Right atrium auricular region (tissue), 2 donors: ENCODE results near the gene PDE11A. TPM values are rescaled to one million over a fixed set of nuclear protein-coding genes. Genes with fewer than 3 reads are reported as not detected.

ENCODE experiments used
- DNase-seq: peaks from one replicate; pipeline ENCODE4 v3.0.0-alpha.2; 2019; ENCODE audit warnings: low spot score
- H3K27ac ChIP-seq, 2 donors: fragments of 200-600 bp; sonication (generic); 1 replicate in 1 of 2; 2 replicates in 1 of 2; pipeline ENCODE4 v1.5.1; 2016 to 2019
- H3K27me3 ChIP-seq, 2 donors: fragments of 200-600 bp; sonication (generic); one replicate each; pipeline versions ENCODE4 v1.5.1 to v1.6.0; 2017 to 2019
- H3K36me3 ChIP-seq: fragments of 200-600 bp; sonication (generic); one replicate; pipeline ENCODE4 v1.5.1; 2016
- H3K4me1 ChIP-seq, 2 donors: fragments of 200-600 bp; sonication (generic); one replicate each; pipeline versions ENCODE4 v1.5.1 to v1.6.0; 2017 to 2019
- H3K4me3 ChIP-seq, 2 donors: fragments of 200-600 bp; sonication (generic); 1 replicate in 1 of 2; 2 replicates in 1 of 2; pipeline ENCODE4 v1.5.1; 2017 to 2019; ENCODE audit warnings: mild to moderate bottlenecking in 1 of 2, moderate library complexity in 1 of 2
- H3K9me3 ChIP-seq, 2 donors: fragments of 200-600 bp; sonication (generic); one replicate each; pipeline ENCODE4 v1.5.1; 2019
- total RNA-seq, 2 donors: library from RNA; depleted of rRNA; stranded (reverse); fragments of >200 nt; gene quantifications; one replicate each; pipeline ENCODE4 v1.1.0, GENCODE V29; 2016
- TF ChIP-seq, protein P1 (sequence below), 2 donors: fragments of 200-600 bp; sonication (generic); IDR thresholded peaks; one replicate each; pipeline ENCODE4 v1.5.1; 2019; ENCODE audit warnings: antibody characterized with exemption in 2 of 2

PDE11A gene
- total RNA-seq, 2 donors from 2014 or later, result 1.2 TPM; not detected in 1

DNA sequence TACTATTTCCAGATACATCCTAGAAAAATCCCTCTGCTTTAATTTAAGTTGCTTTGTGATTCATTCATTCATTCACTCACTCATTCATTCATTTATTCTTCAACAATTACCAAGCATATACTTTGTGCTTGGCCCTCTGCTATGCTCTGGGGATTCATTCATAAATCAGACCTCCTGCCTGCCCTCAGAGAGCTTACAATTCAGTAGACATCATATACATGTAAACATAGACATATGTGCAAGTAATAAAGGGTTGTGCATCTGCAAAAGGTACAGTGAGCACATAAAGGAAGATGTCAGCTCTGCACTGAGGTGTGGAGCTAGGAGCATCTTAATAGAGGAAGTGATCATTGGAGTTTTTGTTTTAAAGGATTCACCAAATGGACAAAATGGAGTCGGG, 490.6 kb downstream of the PDE11A start:
- H3K4me3 ChIP-seq, result no peak overlapping the region
- no peaks in the 10 kb centered on the region for H3K27me3 ChIP-seq
- H3K36me3 ChIP-seq, result no peaks in the 10 kb centered on the region
- no peaks in the 10 kb centered on the region for H3K4me1 ChIP-seq
- H3K9me3 ChIP-seq, result no peaks in the 10 kb centered on the region
- DNase-seq, result no peak
- no peak overlapping the region for H3K27ac ChIP-seq
- TF ChIP-seq, protein P1, sequence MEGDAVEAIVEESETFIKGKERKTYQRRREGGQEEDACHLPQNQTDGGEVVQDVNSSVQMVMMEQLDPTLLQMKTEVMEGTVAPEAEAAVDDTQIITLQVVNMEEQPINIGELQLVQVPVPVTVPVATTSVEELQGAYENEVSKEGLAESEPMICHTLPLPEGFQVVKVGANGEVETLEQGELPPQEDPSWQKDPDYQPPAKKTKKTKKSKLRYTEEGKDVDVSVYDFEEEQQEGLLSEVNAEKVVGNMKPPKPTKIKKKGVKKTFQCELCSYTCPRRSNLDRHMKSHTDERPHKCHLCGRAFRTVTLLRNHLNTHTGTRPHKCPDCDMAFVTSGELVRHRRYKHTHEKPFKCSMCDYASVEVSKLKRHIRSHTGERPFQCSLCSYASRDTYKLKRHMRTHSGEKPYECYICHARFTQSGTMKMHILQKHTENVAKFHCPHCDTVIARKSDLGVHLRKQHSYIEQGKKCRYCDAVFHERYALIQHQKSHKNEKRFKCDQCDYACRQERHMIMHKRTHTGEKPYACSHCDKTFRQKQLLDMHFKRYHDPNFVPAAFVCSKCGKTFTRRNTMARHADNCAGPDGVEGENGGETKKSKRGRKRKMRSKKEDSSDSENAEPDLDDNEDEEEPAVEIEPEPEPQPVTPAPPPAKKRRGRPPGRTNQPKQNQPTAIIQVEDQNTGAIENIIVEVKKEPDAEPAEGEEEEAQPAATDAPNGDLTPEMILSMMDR (IDR thresholded peaks at IDR 0.05), result no peak

GRCh38 chr2:177579486-177580036, 493.0 kb downstream of the PDE11A start:
- Histone ChIP-seq H3K27ac (no peak overlapping the region), H3K9me3 (no peaks in the 10 kb centered on the region), H3K4me3 (no peak overlapping the region), H3K36me3 (no peaks in the 10 kb centered on the region), H3K4me1 (no peaks in the 10 kb centered on the region), H3K27me3 (no peaks in the 10 kb centered on the region)
- DNase-seq, result no peak
- TF ChIP-seq, protein P1 (IDR thresholded peaks at IDR 0.05), result no peak

GRCh38 chr2:177578454-177578853, 494.1 kb downstream of the PDE11A start:
- H3K9me3 ChIP-seq, result no peaks in the 10 kb centered on the region
- no peak overlapping the region for H3K27ac ChIP-seq
- H3K4me1 ChIP-seq, result no peaks in the 10 kb centered on the region
- DNase-seq, result no peak
- H3K27me3 ChIP-seq, result no peaks in the 10 kb centered on the region
- no peak overlapping the region for H3K4me3 ChIP-seq
- no peaks in the 10 kb centered on the region for H3K36me3 ChIP-seq
- TF ChIP-seq, protein P1 (IDR thresholded peaks at IDR 0.05), result no peak

- TF ChIP-seq, protein P1 (IDR thresholded peaks at IDR 0.05), result no peak
- Histone ChIP-seq H3K4me1 (no peaks in the 10 kb centered on the region), H3K4me3 (no peak overlapping the region), H3K36me3 (no peaks in the 10 kb centered on the region), H3K9me3 (no peaks in the 10 kb centered on the region), H3K27me3 (no peaks in the 10 kb centered on the region), H3K27ac (no peak overlapping the region)
- no peak for DNase-seq
These were observed 495.5 kb downstream of the PDE11A start for GRCh38 chr2:177577075-177577474.

- Histone ChIP-seq H3K36me3 (no peaks in the 10 kb centered on the region), H3K4me1 (no peaks in the 10 kb centered on the region), H3K27ac (no peak overlapping the region), H3K4me3 (no peak overlapping the region), H3K27me3 (no peaks in the 10 kb centered on the region), H3K9me3 (no peaks in the 10 kb centered on the region)
- TF ChIP-seq, protein P1 (IDR thresholded peaks at IDR 0.05), result no peak
- DNase-seq, result no peak
These were observed 497.2 kb downstream of the PDE11A start for GRCh38 chr2:177575358-177575757.

GRCh38 chr2:177574356-177574755, 498.2 kb downstream of the PDE11A start:
- DNase-seq, result no peak
- H3K4me1 ChIP-seq, result no peaks in the 10 kb centered on the region
- H3K36me3 ChIP-seq, result no peaks in the 10 kb centered on the region
- no peak overlapping the region for H3K27ac ChIP-seq
- no peak overlapping the region for H3K4me3 ChIP-seq
- TF ChIP-seq, protein P1 (IDR thresholded peaks at IDR 0.05), result no peak
- no peaks in the 10 kb centered on the region for H3K9me3 ChIP-seq
- H3K27me3 ChIP-seq, result no peaks in the 10 kb centered on the region
